Brain microvascular endothelial cell (primary cell): Measurements from ENCODE around the gene IGSF21.
A peak's percentile ranks its signal among the peaks of the same experiment; 100 is the strongest.

Experiments used
- DNase-seq: peaks from one replicate; pipeline ENCODE4 v3.0.0-alpha.2; 2020
- H3K27ac ChIP-seq: fragments of 250-450 bp; sonication (Bioruptor Pico); 2 replicates; pipeline ENCODE4 v1.5.1; 2020; ENCODE audit warnings: mild to moderate bottlenecking, moderate library complexity
- H3K27me3 ChIP-seq: fragments of 250-450 bp; sonication (Bioruptor Pico); replicated peaks from 2 replicates; pipeline ENCODE4 v1.5.1; 2020; ENCODE audit warnings: mild to moderate bottlenecking
- H3K36me3 ChIP-seq: fragments of 250-450 bp; sonication (Bioruptor Pico); replicated peaks from 2 replicates; pipeline ENCODE4 v1.5.1; 2020; ENCODE audit warnings: mild to moderate bottlenecking
- H3K4me3 ChIP-seq: 2 replicates; pipeline ENCODE4 v1.5.1; 2011; ENCODE audit warnings: low read depth, mild to moderate bottlenecking, control low read depth, low read length, moderate library complexity
- in situ Hi-C: cut with HindIII; loops from 2 replicates; pipeline ENCODE4 v1.10.0; 2017; ENCODE audit warnings: low sequenced_read_pairs, low pct_ligation_motif_present
- TF ChIP-seq, protein P1 (sequence below): IDR thresholded peaks from 2 replicates; pipeline ENCODE4 v1.5.1; 2011; ENCODE audit warnings: low read depth, mild to moderate bottlenecking, moderate library complexity, low read length, control low read depth, inconsistent platforms; ENCODE audit errors: missing control alignments

The IGSF21 gene

DNA sequence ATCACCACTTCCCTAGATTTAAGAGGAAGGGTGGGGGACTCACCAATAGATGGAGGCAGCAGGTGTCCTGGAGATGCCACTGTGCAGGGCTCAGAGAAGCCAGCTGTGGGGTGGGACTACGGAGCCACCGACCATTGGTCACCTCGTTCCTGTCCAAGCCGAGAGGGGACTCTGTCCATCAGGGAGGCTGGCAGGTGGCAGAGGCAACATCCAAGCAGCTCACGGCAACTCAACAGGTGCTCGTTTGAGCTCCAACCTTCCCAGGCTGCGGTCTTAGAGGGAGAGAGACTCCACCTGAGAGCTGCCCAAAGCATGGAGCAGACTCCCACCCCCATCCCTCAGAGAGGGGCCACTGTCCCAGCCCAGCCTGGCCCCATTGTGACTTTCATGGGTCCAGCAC, 71.4 kb downstream of the IGSF21 start:
- no peak overlapping the region for H3K4me3 ChIP-seq
- in situ Hi-C loops = no loop called here
- no peaks in the 10 kb centered on the region for H3K27me3 ChIP-seq
- no peak for DNase-seq
- H3K36me3 ChIP-seq = no peaks in the 10 kb centered on the region
- no peak overlapping the region for H3K27ac ChIP-seq
- TF ChIP-seq, protein P1, sequence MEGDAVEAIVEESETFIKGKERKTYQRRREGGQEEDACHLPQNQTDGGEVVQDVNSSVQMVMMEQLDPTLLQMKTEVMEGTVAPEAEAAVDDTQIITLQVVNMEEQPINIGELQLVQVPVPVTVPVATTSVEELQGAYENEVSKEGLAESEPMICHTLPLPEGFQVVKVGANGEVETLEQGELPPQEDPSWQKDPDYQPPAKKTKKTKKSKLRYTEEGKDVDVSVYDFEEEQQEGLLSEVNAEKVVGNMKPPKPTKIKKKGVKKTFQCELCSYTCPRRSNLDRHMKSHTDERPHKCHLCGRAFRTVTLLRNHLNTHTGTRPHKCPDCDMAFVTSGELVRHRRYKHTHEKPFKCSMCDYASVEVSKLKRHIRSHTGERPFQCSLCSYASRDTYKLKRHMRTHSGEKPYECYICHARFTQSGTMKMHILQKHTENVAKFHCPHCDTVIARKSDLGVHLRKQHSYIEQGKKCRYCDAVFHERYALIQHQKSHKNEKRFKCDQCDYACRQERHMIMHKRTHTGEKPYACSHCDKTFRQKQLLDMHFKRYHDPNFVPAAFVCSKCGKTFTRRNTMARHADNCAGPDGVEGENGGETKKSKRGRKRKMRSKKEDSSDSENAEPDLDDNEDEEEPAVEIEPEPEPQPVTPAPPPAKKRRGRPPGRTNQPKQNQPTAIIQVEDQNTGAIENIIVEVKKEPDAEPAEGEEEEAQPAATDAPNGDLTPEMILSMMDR = no peak

DNA sequence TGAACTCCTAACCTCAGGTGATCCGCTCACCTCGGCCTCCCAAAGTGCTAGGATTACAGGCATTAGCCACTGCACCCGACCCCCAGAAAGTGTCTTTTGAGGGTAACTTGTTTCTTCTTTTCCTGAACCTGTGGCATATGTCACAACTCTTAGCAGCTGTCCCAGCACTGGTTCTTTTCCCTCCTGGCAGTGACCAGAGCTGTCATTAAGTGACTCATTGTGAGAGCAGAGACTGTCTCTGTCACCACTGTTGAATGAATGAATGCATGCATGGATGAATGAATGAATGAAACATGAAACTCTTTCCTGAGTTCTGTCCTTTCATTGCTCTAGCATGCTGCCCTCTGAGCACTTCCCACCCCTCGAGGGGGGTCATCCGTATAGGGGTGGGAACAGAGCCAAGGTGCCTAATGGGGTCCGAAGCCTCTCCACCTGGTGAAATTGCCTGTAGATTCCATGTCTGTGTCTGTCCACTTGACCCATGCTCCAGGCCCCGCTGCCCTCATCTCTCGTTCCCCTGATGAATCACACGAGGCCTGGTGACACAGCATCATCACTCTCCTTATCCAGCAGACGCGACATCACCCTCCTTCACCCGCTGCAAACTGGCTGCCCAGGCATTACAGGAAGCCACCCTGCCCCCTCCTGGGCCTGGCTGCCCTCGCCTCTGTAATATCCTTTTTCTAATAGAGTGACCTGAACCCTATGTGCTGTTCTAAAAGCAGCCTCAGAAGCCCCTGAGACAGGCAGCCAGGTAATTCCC, 75.0 kb downstream of the IGSF21 start:
- in situ Hi-C loops = no loop called here
- TF ChIP-seq, protein P1 = no peak
- Histone ChIP-seq H3K27ac (no peak overlapping the region), H3K4me3 (no peak overlapping the region), H3K36me3 (no peaks in the 10 kb centered on the region), H3K27me3 (no peaks in the 10 kb centered on the region)
- DNase-seq = peak; percentile 6

DNA sequence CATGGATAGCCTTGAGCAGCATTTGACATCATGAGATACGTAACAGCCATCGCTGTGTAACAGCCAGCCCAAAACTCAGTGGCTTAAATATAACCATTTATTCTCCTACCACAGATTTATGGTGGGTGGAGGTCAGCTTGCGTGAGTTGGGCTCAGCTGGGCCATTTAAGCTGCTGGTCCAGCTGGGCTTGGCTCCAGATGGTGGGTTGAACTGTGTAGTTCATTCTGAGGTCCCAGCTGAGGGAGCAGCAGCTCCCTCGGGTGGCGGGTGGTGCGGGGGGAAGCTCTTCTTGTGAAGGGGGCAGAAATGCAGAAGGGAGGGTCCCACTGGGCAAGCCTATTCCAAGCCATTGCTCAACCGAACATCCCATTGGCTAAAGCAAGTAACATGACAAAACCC, 75.9 kb downstream of the IGSF21 start:
- TF ChIP-seq, protein P1 = no peak
- no peaks in the 10 kb centered on the region for H3K27me3 ChIP-seq
- no peak overlapping the region for H3K4me3 ChIP-seq
- no peak overlapping the region for H3K27ac ChIP-seq
- H3K36me3 ChIP-seq = no peaks in the 10 kb centered on the region
- in situ Hi-C loops = no loop called here
- no peak for DNase-seq

DNA sequence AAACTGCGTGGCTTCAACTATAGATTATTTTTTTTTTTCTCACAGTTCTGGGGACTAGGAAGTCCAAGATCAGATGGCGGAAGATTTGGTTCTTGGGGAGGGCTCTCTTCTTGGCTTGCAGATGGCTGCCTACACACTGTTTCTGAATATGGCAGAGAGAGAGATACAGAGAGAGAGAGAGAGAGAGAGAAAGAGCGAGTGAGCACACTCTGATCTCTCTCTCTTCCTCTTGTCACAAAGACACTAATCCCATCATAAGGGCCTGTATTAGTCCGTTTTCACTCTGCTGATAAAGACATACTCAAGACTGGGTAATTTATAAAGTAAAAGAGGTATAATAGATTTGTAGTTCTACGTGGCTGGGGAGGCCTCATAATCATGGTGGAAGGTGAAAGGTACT, 79.5 kb downstream of the IGSF21 start:
- H3K4me3 ChIP-seq = no peak overlapping the region
- no peak overlapping the region for H3K27ac ChIP-seq
- in situ Hi-C loops = no loop called here
- H3K36me3 ChIP-seq = no peaks in the 10 kb centered on the region
- TF ChIP-seq, protein P1 = no peak
- H3K27me3 ChIP-seq = no peaks in the 10 kb centered on the region
- DNase-seq = no peak

DNA sequence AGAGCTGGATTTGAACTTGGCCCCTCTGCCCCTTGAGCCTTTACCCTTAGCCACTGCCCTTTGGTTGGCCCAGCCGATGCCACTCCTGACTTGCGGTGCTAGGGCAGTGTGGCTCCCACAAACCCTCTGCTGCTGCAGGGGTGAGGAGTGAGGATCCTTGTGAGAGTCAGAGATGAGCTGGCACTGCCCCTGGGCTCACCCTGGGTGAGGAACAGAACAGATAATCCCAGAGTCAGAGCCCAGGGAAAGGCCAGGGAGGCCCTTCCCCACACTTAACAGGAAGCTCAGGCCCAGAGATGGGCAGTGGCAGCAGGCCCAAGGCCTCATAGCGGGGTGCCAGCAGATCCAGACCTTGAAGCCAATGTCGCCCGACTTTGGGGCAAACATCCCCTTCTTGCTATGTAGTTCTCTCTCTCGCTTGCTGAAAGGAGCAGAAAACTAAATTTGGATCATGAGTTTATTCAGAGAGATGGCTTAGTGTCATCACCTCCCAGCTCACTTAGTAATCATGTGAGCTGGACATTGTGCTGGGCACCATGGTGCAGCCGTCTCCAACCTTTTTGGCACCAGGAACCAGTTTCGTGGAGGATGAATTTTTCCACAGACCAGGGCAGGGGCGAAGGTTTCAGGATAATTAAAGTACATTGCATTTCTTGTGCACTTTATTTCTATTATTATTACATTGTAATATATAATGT, 81.4 kb downstream of the IGSF21 start:
- TF ChIP-seq, protein P1 = no peak
- H3K4me3 ChIP-seq = no peak overlapping the region
- H3K36me3 ChIP-seq = no peaks in the 10 kb centered on the region
- no peak overlapping the region for H3K27ac ChIP-seq
- no peaks in the 10 kb centered on the region for H3K27me3 ChIP-seq
- no peak for DNase-seq
- in situ Hi-C loops = no loop called here
